Keratinocyte (primary cell): ENCODE results near the gene GRIK2. TPM values are rescaled to one million over a fixed set of nuclear protein-coding genes. Genes with fewer than 3 reads are reported as not detected.

Experiments
- DNase-seq: peaks from one replicate; pipeline ENCODE4 v3.0.0-alpha.2; 2011; ENCODE audit warnings: low read depth, missing footprints, low spot score
- FAIRE-seq: peaks from 2 replicates; lab custom pipeline; 2011; peaks lifted over from hg19 to GRCh38; lab: Jason Lieb, UNC
- H2AFZ ChIP-seq: 2 replicates; pipeline ENCODE4 v1.6.0; 2012; ENCODE audit warnings: low read length, control low read depth, inconsistent platforms; ENCODE audit not compliant: control insufficient read depth
- H3K27ac ChIP-seq: 2 replicates; pipeline ENCODE4 v1.5.1; 2011; ENCODE audit warnings: low read length; ENCODE audit not compliant: control insufficient read depth, insufficient read depth
- H3K27me3 ChIP-seq: 3 replicates; pipeline ENCODE4 v1.6.0; 2011; ENCODE audit warnings: low read length; ENCODE audit not compliant: control insufficient read depth, insufficient read depth; ENCODE audit errors: extremely low read depth
- H3K36me3 ChIP-seq, 2 experiments: 2 replicates in 1 of 2; 3 replicates in 1 of 2; pipeline ENCODE4 v1.5.1; 2011; ENCODE audit warnings: low read length in 2 of 2, mild to moderate bottlenecking in 1 of 2; ENCODE audit not compliant: control insufficient read depth in 2 of 2, insufficient read depth in 2 of 2; ENCODE audit errors: extremely low read depth in 1 of 2
- H3K4me1 ChIP-seq: 3 replicates; pipeline ENCODE4 v1.5.1; 2011; ENCODE audit warnings: low read length; ENCODE audit not compliant: control insufficient read depth, insufficient read depth; ENCODE audit errors: extremely low read depth
- H3K4me2 ChIP-seq: 3 replicates; pipeline ENCODE4 v1.6.0; 2011; ENCODE audit warnings: low read depth, low read length; ENCODE audit not compliant: control insufficient read depth, insufficient read depth; ENCODE audit errors: extremely low read depth
- H3K4me3 ChIP-seq, 3 experiments: fragments of 200-600 bp in 1 of 3; sonication (generic) in 1 of 3; 2 replicates in 2 of 3; 3 replicates in 1 of 3; pipeline ENCODE4 v1.5.1; 2011 to 2016; ENCODE audit warnings: low read length in 3 of 3, mild to moderate bottlenecking in 3 of 3, control low read depth in 2 of 3, inconsistent platforms in 1 of 3, low read depth in 1 of 3, mixed read lengths in 1 of 3, mixed run types in 1 of 3, moderate library complexity in 1 of 3; ENCODE audit not compliant: control insufficient read depth in 2 of 3, insufficient read depth in 2 of 3; ENCODE audit errors: extremely low read depth in 1 of 3
- H3K79me2 ChIP-seq: 2 replicates; pipeline ENCODE4 v1.6.0; 2012; ENCODE audit warnings: low read length; ENCODE audit not compliant: control insufficient read depth, insufficient read depth
- H3K9ac ChIP-seq: 3 replicates; pipeline ENCODE4 v1.6.0; 2011; ENCODE audit warnings: low read length; ENCODE audit not compliant: control insufficient read depth, insufficient read depth; ENCODE audit errors: extremely low read depth
- H3K9me1 ChIP-seq: 3 replicates; pipeline ENCODE4 v1.6.0; 2011; ENCODE audit warnings: low read length; ENCODE audit not compliant: control insufficient read depth, insufficient read depth; ENCODE audit errors: extremely low read depth
- H3K9me3 ChIP-seq: 2 replicates; pipeline ENCODE4 v1.5.1; 2012; ENCODE audit warnings: low read depth, low read length; ENCODE audit not compliant: control insufficient read depth
- H4K20me1 ChIP-seq: 3 replicates; pipeline ENCODE4 v1.6.0; 2011; ENCODE audit warnings: low read length; ENCODE audit not compliant: control insufficient read depth, insufficient read depth; ENCODE audit errors: extremely low read depth
- CTCF ChIP-seq, 3 experiments: IDR thresholded peaks in 1 of 3; conservative IDR thresholded peaks in 1 of 3; optimal IDR thresholded peaks in 1 of 3; 2 replicates in 2 of 3; 3 replicates in 1 of 3; pipeline versions ENCODE3 to v1.5.1; 2011; ENCODE audit warnings: low read length in 3 of 3, mild to moderate bottlenecking in 3 of 3, moderate library complexity in 2 of 3, control low read depth in 1 of 3, inconsistent platforms in 1 of 3; ENCODE audit not compliant: insufficient read depth in 2 of 3; ENCODE audit errors: extremely low read depth in 1 of 3
- EZH2 ChIP-seq: IDR thresholded peaks from one replicate; pipeline ENCODE4 v1.6.1; 2012; ENCODE audit warnings: inconsistent platforms, mild to moderate bottlenecking, low read length, moderate library complexity
- dilution Hi-C: fragments of 300-500 bp; cut with MboI; formaldehyde crosslinking; loops from one replicate; pipeline ENCODE4 v1.7.0; 2020; ENCODE audit warnings: low sequenced_read_pairs; ENCODE audit not compliant: extremely low pct_ligation_motif_present
- polyA plus RNA-seq, 5 experiments: library from polyadenylated mRNA; depleted of rRNA in 3 of 5; stranded (reverse) in 3 of 5; stranded (forward) in 1 of 5; unstranded in 1 of 5; fragments of >200 nt; gene quantifications; 1 replicate in 1 of 5; 2 replicates in 3 of 5; 3 replicates in 1 of 5; pipeline versions ENCODE4 v1.2.1 to v1.2.3, GENCODE V29; 2011 to 2012; ENCODE audit warnings: missing spikeins in 2 of 5, low read depth in 1 of 5, low replicate concordance in 1 of 5

GRIK2 gene
- polyA plus RNA-seq, 1 donor (not counting 4 experiments of a cell fraction or from before 2014, with no cell fraction given), result 0.01 TPM

DNA sequence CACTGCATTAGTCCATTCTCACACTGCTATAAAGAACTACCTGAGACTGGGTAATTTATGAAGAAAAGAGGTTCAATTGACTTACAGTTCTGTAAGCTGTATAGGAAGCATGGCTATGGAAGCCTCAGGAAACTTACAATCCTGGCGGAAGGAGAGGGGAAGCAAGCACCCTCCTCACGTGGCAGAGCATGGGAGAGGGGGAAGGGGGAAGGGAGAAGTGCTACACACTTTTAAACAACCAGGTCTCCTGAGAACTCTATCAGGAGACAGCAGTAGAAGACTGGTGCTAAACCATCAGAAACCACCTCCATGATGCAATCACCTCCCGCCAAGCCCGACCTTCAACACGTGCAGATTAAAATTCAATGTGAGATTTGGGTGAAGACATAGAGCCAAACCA is 494.0 kb downstream of the GRIK2 start:
- Histone ChIP-seq H3K27me3 (no peaks in the 10 kb centered on the region), H3K36me3 (no peaks in the 10 kb centered on the region), H3K27ac (no peak overlapping the region), H3K9me1 (no peaks in the 10 kb centered on the region), H3K4me1 (no peaks in the 10 kb centered on the region), H3K9ac (no peak overlapping the region), H3K79me2 (no peaks in the 10 kb centered on the region), H3K9me3 (no peaks in the 10 kb centered on the region), H3K4me2 (no peak overlapping the region), H4K20me1 (no peaks in the 10 kb centered on the region), H3K4me3 (no peak overlapping the region), H2AFZ (no peak overlapping the region)
- DNase-seq, result no peak
- no peak for FAIRE-seq
- TF ChIP-seq EZH2, result no peak
- no peak for TF ChIP-seq CTCF (optimal IDR thresholded peaks at IDR 0.05 in 1 of 3, IDR thresholded peaks at IDR 0.05 in 1 of 3, conservative IDR thresholded peaks at IDR 0.05 in 1 of 3; ENCODE audit: extremely low read depth in 1 of 3, insufficient read depth in 2 of 3, low read length in 3 of 3)
- dilution Hi-C loops, result no loop called here

DNA sequence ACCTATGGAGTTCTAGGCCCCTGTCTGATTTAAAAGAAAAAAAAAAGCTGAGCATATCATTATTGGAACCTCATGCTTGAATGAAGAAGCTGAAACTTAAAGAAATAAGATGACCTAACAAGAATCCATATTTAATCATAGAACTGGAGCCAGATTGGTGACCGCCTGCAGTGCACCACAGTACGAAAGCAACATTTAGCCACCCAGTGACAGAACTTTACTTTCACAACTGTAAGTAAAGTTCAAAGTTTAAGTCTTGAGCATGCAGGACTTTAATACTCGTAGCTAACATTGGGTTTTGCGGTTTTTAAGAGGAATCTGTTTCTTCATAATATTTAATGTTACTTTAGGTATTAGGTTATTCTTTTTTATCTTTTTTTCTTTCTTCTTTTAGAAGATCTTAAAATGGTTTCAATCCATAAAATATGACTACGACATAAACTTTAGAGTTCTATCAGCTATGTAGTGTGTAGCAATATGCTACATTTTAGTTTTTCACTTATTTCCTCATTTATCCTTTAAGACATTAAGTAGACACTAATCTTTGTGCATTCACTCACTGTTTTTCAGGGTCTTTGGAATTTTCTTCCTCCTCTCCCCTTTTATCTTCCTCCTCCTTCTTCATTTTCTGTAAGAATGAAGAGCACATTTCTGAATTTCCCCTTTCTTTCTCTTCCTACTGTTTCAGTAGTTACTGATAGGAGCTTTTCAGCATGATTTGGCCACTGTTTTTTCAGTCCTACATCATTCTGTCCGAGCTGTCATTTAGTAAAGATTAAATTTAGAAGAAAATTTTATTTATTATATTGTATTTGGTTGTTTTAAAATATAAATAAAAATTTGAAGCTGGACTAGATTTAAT is 514.1 kb downstream of the GRIK2 start:
- H3K4me2 ChIP-seq, result no peak overlapping the region
- no peak for TF ChIP-seq EZH2
- TF ChIP-seq CTCF (optimal IDR thresholded peaks at IDR 0.05 in 1 of 3, IDR thresholded peaks at IDR 0.05 in 1 of 3, conservative IDR thresholded peaks at IDR 0.05 in 1 of 3; ENCODE audit: extremely low read depth in 1 of 3, insufficient read depth in 2 of 3, low read length in 3 of 3), result no peak
- FAIRE-seq (no peak), DNase-seq (no peak)
- no peaks in the 10 kb centered on the region for H3K4me1 ChIP-seq
- no peak overlapping the region for H3K4me3 ChIP-seq
- no peaks in the 10 kb centered on the region for H3K9me1 ChIP-seq
- H3K27me3 ChIP-seq, result no peaks in the 10 kb centered on the region
- no peaks in the 10 kb centered on the region for H3K9me3 ChIP-seq
- H3K79me2 ChIP-seq, result no peaks in the 10 kb centered on the region
- H3K27ac ChIP-seq, result no peak overlapping the region
- dilution Hi-C loops, result no loop called here
- no peaks in the 10 kb centered on the region for H3K36me3 ChIP-seq
- H3K9ac ChIP-seq, result no peak overlapping the region
- H2AFZ ChIP-seq, result no peak overlapping the region
- H4K20me1 ChIP-seq, result no peaks in the 10 kb centered on the region
